B cell (primary cell): ENCODE data around the gene KCNQ5. TPM values are rescaled to one million over a fixed set of nuclear protein-coding genes. Genes with fewer than 3 reads are reported as not detected.

Experiments used
- ATAC-seq: fragments of 200-7000 bp; cut with Tn5 transposase; one replicate; pipeline ENCODE4 v1.10.0; 2021; ENCODE audit warnings: low read depth, mild to moderate bottlenecking, moderate number of reproducible peaks, moderate library complexity
- CTCF ChIA-PET: fragments of 350-600 bp; sonication (Branson Sonifier 250); formaldehyde crosslinking; loops from one replicate; lab custom pipeline; 2021; ENCODE audit warnings: antibody characterized with exemption, inconsistent platforms; lab: Charles Lee
- POLR2A ChIA-PET: fragments of 350-600 bp; sonication (Branson Sonifier 250); formaldehyde crosslinking; loops from one replicate; lab custom pipeline; 2021; ENCODE audit warnings: antibody characterized with exemption; lab: Charles Lee
- DNase-seq: peaks from one replicate; pipeline ENCODE4 v3.0.0; 2013
- H2AFZ ChIP-seq: 2 replicates; pipeline ENCODE4 v1.6.1; 2012; ENCODE audit warnings: mild to moderate bottlenecking, low read depth, low read length; ENCODE audit not compliant: insufficient read depth, poor library complexity, severe bottlenecking
- H3K27ac ChIP-seq, 2 donors: 1 replicate in 1 of 2; 2 replicates in 1 of 2; pipeline ENCODE4 v1.5.1; 2012 to 2013; ENCODE audit warnings: low read length in 2 of 2, mild to moderate bottlenecking in 2 of 2, moderate library complexity in 1 of 2
- H3K27me3 ChIP-seq, 4 experiments: fragments of 200-600 bp in 1 of 4; sonication (generic) in 1 of 4; replicated peaks in 1 of 4; 1 replicate in 2 of 4; 2 replicates in 2 of 4; pipeline versions ENCODE4 v1.6.1 to v1.7.0; 2013 to 2016; ENCODE audit warnings: low read length in 3 of 4, mild to moderate bottlenecking in 2 of 4, mixed read lengths in 1 of 4, moderate library complexity in 1 of 4; ENCODE audit not compliant: insufficient read depth in 4 of 4, control insufficient read depth in 3 of 4; ENCODE audit errors: control extremely low read depth in 1 of 4
- H3K36me3 ChIP-seq, 2 experiments: replicated peaks in 1 of 2; 1 replicate in 1 of 2; 2 replicates in 1 of 2; pipeline versions ENCODE4 v1.6.1 to v1.7.1; 2013; ENCODE audit warnings: low read length in 1 of 2; ENCODE audit not compliant: insufficient read depth in 2 of 2, control insufficient read depth in 1 of 2; ENCODE audit errors: control extremely low read depth in 1 of 2, extremely low read depth in 1 of 2
- H3K4me1 ChIP-seq, 2 donors: fragments of 200-600 bp in 1 of 2; sonication (generic) in 1 of 2; 1 replicate in 1 of 2; 2 replicates in 1 of 2; pipeline versions ENCODE4 v1.5.1 to v1.6.1; 2013 to 2017; ENCODE audit warnings: low read length in 2 of 2; ENCODE audit not compliant: control insufficient read depth in 2 of 2, insufficient read depth in 2 of 2
- H3K4me2 ChIP-seq: replicated peaks from 2 replicates; pipeline ENCODE3; 2012; ENCODE audit warnings: mild to moderate bottlenecking, low read depth, low read length; ENCODE audit not compliant: poor library complexity, severe bottlenecking
- H3K4me3 ChIP-seq, 5 experiments: fragments of 200-600 bp in 1 of 5; sonication (generic) in 1 of 5; 1 replicate in 3 of 5; 2 replicates in 2 of 5; pipeline versions ENCODE4 v1.5.1 to v1.7.0; 2011 to 2016; ENCODE audit warnings: low read length in 4 of 5, mild to moderate bottlenecking in 4 of 5, low read depth in 2 of 5, control low read depth in 1 of 5, moderate library complexity in 1 of 5; ENCODE audit not compliant: insufficient read depth in 1 of 5; ENCODE audit errors: control extremely low read depth in 1 of 5, extremely low read depth in 1 of 5
- H3K79me2 ChIP-seq: fragments of 200-600 bp; sonication (generic); one replicate; pipeline ENCODE4 v1.6.0; 2016; ENCODE audit warnings: low read length; ENCODE audit not compliant: control insufficient read depth, insufficient read depth
- H3K9ac ChIP-seq: fragments of 200-600 bp; sonication (generic); 2 replicates; pipeline ENCODE4 v1.6.1; 2017; ENCODE audit warnings: mild to moderate bottlenecking, low read length, moderate library complexity
- H3K9me3 ChIP-seq, 3 donors: one replicate each; pipeline versions ENCODE4 v1.6.1 to v1.7.1; 2013; ENCODE audit warnings: low read length in 2 of 3; ENCODE audit not compliant: control insufficient read depth in 2 of 3, insufficient read depth in 1 of 3; ENCODE audit errors: control extremely low read depth in 1 of 3
- H4K20me1 ChIP-seq: 2 replicates; pipeline ENCODE4 v1.6.0; 2012; ENCODE audit warnings: mild to moderate bottlenecking, low read length; ENCODE audit not compliant: insufficient read depth, control insufficient read depth, poor library complexity, severe bottlenecking
- H3K27ac Mint-ChIP-seq: one replicate; pipeline ENCODE4 v1.8.0; 2021; ENCODE audit warnings: mixed read lengths
- H3K27me3 Mint-ChIP-seq: one replicate; pipeline ENCODE4 v1.8.0; 2021; ENCODE audit warnings: mixed read lengths
- H3K4me1 Mint-ChIP-seq: one replicate; pipeline ENCODE4 v1.8.0; 2021; ENCODE audit warnings: mixed read lengths
- H3K4me3 Mint-ChIP-seq: one replicate; pipeline ENCODE4 v1.8.0; 2021; ENCODE audit warnings: mixed read lengths
- H3K9me3 Mint-ChIP-seq: one replicate; pipeline ENCODE4 v1.8.0; 2022; ENCODE audit warnings: mixed read lengths; ENCODE audit not compliant: insufficient read depth
- CTCF ChIP-seq: fragments of 200-600 bp; IDR thresholded peaks from one replicate; pipeline ENCODE4 v1.8.0; 2022; ENCODE audit warnings: antibody characterized with exemption, mild to moderate bottlenecking
- EZH2 ChIP-seq: IDR thresholded peaks from 2 replicates; pipeline ENCODE4 v1.6.1; 2012; ENCODE audit warnings: borderline replicate concordance, low read depth, mild to moderate bottlenecking, moderate library complexity, low read length; ENCODE audit not compliant: insufficient read depth, poor library complexity, severe bottlenecking
- WGBS: methylation state at CpG from one replicate; pipeline ENCODE4 v1.1.5; 2013; ENCODE audit warnings: missing lambda C conversion rate; ENCODE audit not compliant: insufficient coverage; 5-methylcytosine and 5-hydroxymethylcytosine counted together
- intact Hi-C: fragments of 100-400 bp; cut with micrococcal nuclease; formaldehyde crosslinking; loops from one replicate; pipeline ENCODE4 v1.10.0; 2022
- polyA plus RNA-seq: library from polyadenylated mRNA; depleted of rRNA; stranded (reverse); fragments of >200 nt; gene quantifications from 2 replicates; pipeline ENCODE4 v1.2.3, GENCODE V29; 2012
- total RNA-seq, 2 donors: library from RNA; stranded (reverse); fragments of 120-200 nt in 1 of 2; gene quantifications; 1 replicate in 1 of 2; 2 replicates in 1 of 2; pipeline versions ENCODE4 v1.2.3 to v1.2.4, GENCODE V29; 2013 to 2022

KCNQ5 gene
- total and polyA plus RNA-seq, 2 donors (not counting 1 experiment from before 2014, with no cell fraction given): 2.3 to 9.4 TPM

DNA sequence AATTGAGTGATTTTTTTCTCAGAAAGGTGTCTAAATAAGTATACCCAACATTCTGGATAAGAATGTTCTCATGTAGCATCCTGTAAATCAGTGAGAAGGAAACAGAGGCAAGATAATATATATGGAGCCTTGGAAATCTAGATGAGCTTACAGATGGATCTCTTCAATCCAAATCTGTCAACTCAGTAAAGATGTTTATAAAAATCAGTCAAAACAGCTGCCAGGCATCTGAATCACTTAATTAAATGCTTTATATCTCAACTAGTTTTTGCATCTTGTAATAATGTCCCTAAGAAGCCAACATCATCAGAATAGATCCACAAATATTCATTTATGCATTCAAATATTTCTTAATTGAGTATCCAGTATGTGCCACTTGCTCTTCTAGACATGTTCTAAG is 303.3 kb downstream of the KCNQ5 start:
- Histone ChIP-seq H2AFZ (no peak overlapping the region), H3K4me2 (no peak overlapping the region), H3K27ac (no peak overlapping the region), H3K9ac (no peak overlapping the region), H3K27me3 (no peaks in the 10 kb centered on the region), H3K4me1 (no peaks in the 10 kb centered on the region), H3K79me2 (peaks cover 7% of the 10 kb centered on the region), H4K20me1 (no peaks in the 10 kb centered on the region), H3K9me3 (no peaks in the 10 kb centered on the region), H3K36me3 (no peaks in the 10 kb centered on the region), H3K4me3 (no peak overlapping the region)
- POLR2A ChIA-PET: no interaction called here
- intact Hi-C loops: no loop called here
- Mint-ChIP-seq H3K4me3 (no peak overlapping the region), H3K9me3 (no peaks in the 10 kb centered on the region), H3K4me1 (no peaks in the 10 kb centered on the region), H3K27me3 (no peaks in the 10 kb centered on the region), H3K27ac (no peak overlapping the region)
- no peak for TF ChIP-seq CTCF
- TF ChIP-seq EZH2: no peak
- CTCF ChIA-PET: no interaction called here
- DNase-seq (no peak), ATAC-seq (no peak)

GRCh38 chr6:72930556-72931132 is 308.8 kb downstream of the KCNQ5 start:
- no peaks in the 10 kb centered on the region for H3K4me1 ChIP-seq
- no peak overlapping the region for H3K9ac ChIP-seq
- H3K79me2 ChIP-seq: no peaks in the 10 kb centered on the region
- H3K4me3 ChIP-seq: no peak overlapping the region
- Mint-ChIP-seq H3K9me3 (no peaks in the 10 kb centered on the region), H3K4me1 (no peaks in the 10 kb centered on the region), H3K4me3 (no peak overlapping the region), H3K27ac (no peak overlapping the region), H3K27me3 (no peaks in the 10 kb centered on the region)
- intact Hi-C loops: no loop called here
- DNase-seq (no peak), ATAC-seq (no peak)
- ChIA-PET POLR2A (no interaction called here), CTCF (interaction anchor here (0.7 kb wide), 1 partner anchor 296 kb away, joined by 4 read pairs; no protein-coding TSS in a partner anchor)
- no peaks in the 10 kb centered on the region for H3K36me3 ChIP-seq
- no peak overlapping the region for H3K4me2 ChIP-seq
- H4K20me1 ChIP-seq: no peaks in the 10 kb centered on the region
- WGBS: no CpG with 5 or more reads among the region's 5 CpGs
- H2AFZ ChIP-seq: no peak overlapping the region
- no peaks in the 10 kb centered on the region for H3K27me3 ChIP-seq
- no peak for TF ChIP-seq EZH2
- no peak for TF ChIP-seq CTCF
- no peak overlapping the region for H3K27ac ChIP-seq
- no peaks in the 10 kb centered on the region for H3K9me3 ChIP-seq
